Measurements from ENCODE around the gene TYRO3.

TYRO3 gene

DNA sequence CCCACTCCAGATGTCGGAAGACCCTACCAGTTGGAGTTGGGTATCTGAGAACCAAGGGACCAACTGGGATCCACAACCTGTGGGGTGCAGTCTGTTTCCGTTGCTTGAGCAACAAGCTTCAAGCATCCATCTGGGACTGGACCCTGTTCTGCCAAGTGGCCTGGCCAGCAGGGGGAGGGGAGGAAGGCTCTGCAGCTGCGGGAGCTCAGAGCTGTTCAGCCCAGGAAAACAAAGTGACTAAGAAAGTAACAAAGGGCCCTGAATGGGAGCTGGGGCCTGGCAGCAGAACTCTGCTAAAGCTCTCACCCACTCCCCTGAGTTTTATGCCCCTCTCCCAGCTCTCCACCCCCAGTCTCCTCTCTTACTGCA, 2.7 kb downstream of the TYRO3 start:
- no peak for DNase-seq (ENCODE audit: low read depth in 1 of 2, low spot score in 1 of 2)
- H3K27ac ChIP-seq (replicated peaks) = no peak overlapping the region
- TF ChIP-seq GABPA (IDR thresholded peaks at IDR 0.05; ENCODE audit: low read depth) = no peak
- TF ChIP-seq, protein P1, sequence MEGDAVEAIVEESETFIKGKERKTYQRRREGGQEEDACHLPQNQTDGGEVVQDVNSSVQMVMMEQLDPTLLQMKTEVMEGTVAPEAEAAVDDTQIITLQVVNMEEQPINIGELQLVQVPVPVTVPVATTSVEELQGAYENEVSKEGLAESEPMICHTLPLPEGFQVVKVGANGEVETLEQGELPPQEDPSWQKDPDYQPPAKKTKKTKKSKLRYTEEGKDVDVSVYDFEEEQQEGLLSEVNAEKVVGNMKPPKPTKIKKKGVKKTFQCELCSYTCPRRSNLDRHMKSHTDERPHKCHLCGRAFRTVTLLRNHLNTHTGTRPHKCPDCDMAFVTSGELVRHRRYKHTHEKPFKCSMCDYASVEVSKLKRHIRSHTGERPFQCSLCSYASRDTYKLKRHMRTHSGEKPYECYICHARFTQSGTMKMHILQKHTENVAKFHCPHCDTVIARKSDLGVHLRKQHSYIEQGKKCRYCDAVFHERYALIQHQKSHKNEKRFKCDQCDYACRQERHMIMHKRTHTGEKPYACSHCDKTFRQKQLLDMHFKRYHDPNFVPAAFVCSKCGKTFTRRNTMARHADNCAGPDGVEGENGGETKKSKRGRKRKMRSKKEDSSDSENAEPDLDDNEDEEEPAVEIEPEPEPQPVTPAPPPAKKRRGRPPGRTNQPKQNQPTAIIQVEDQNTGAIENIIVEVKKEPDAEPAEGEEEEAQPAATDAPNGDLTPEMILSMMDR (IDR thresholded peaks at IDR 0.05; ENCODE audit: insufficient read depth, low read length) = no peak
- no peak overlapping the region for H3K4me3 ChIP-seq (replicated peaks; ENCODE audit: insufficient read depth, low read length)
- peaks cover 10% of the 10 kb centered on the region for H3K27me3 ChIP-seq (ENCODE audit: insufficient read depth, poor library complexity, severe bottlenecking)

DNA sequence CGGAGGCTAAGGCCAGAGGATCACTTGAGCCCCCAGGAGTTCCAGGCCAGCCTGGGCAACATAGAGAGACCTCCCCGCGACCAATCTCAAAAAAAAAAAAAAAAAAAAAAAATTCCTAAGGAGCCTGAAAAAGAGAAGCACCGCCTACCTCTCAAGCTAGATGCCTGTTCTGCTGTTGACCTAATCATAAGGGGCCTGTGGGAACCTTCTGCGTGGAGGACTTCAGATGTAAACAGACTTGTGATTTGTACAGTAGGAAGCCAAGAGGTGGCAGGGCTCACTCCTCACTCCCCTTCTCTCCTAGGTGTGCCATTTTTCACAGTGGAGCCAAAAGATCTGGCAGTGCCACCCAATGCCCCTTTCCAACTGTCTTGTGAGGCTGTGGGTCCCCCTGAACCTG, 3.2 kb downstream of the TYRO3 start:
- TF ChIP-seq, protein P1 (IDR thresholded peaks at IDR 0.05; ENCODE audit: insufficient read depth, low read length) = no peak
- TF ChIP-seq GABPA (IDR thresholded peaks at IDR 0.05; ENCODE audit: low read depth) = no peak
- TF ChIP-seq SPI1 (IDR thresholded peaks at IDR 0.05; ENCODE audit: borderline replicate concordance, low read depth) = no peak
- TF ChIP-seq, protein P2, sequence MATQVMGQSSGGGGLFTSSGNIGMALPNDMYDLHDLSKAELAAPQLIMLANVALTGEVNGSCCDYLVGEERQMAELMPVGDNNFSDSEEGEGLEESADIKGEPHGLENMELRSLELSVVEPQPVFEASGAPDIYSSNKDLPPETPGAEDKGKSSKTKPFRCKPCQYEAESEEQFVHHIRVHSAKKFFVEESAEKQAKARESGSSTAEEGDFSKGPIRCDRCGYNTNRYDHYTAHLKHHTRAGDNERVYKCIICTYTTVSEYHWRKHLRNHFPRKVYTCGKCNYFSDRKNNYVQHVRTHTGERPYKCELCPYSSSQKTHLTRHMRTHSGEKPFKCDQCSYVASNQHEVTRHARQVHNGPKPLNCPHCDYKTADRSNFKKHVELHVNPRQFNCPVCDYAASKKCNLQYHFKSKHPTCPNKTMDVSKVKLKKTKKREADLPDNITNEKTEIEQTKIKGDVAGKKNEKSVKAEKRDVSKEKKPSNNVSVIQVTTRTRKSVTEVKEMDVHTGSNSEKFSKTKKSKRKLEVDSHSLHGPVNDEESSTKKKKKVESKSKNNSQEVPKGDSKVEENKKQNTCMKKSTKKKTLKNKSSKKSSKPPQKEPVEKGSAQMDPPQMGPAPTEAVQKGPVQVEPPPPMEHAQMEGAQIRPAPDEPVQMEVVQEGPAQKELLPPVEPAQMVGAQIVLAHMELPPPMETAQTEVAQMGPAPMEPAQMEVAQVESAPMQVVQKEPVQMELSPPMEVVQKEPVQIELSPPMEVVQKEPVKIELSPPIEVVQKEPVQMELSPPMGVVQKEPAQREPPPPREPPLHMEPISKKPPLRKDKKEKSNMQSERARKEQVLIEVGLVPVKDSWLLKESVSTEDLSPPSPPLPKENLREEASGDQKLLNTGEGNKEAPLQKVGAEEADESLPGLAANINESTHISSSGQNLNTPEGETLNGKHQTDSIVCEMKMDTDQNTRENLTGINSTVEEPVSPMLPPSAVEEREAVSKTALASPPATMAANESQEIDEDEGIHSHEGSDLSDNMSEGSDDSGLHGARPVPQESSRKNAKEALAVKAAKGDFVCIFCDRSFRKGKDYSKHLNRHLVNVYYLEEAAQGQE (IDR thresholded peaks at IDR 0.05; ENCODE audit: insufficient replicate concordance, low read depth) = no peak
- TF ChIP-seq POLR2AphosphoS5 (IDR thresholded peaks at IDR 0.05; ENCODE audit: low read depth) = no peak
- no peak for DNase-seq (ENCODE audit: low read depth in 1 of 2, low spot score in 1 of 2)
- Histone ChIP-seq H3K4me3 (replicated peaks; ENCODE audit: insufficient read depth, low read length) (no peak overlapping the region), H3K27me3 (ENCODE audit: insufficient read depth, poor library complexity, severe bottlenecking) (peaks cover 10% of the 10 kb centered on the region), H3K27ac (replicated peaks) (no peak overlapping the region)

DNA sequence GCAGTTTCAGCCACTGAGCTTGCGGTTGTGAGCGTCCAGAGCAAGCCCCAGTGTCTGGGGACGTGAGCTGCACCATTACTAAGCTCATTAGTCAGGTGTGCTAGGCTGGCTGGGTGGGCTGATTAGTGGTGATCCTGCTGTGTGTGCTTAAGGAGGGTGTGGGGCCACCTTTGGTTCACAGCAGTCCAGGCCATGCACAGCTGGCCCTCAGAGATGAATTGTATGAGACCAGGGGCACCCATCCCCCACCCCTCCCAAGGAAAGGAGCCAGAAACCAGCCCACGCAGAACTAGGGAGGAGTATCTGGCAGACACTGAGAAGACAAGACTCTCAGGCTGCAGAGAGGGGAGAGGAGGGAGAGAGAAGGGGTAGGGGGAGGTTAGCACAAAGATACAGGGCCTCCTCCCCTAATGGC, 3.8 kb downstream of the TYRO3 start:
- H3K4me3 ChIP-seq (replicated peaks; ENCODE audit: insufficient read depth, low read length) = no peak overlapping the region
- no peak overlapping the region for H3K27ac ChIP-seq (replicated peaks)
- no peak for DNase-seq (ENCODE audit: low read depth in 1 of 2, low spot score in 1 of 2)
- H3K27me3 ChIP-seq (ENCODE audit: insufficient read depth, poor library complexity, severe bottlenecking) = peaks cover 10% of the 10 kb centered on the region
- TF ChIP-seq, protein P1 (IDR thresholded peaks at IDR 0.05; ENCODE audit: insufficient read depth, low read length) = no peak
- TF ChIP-seq POLR2AphosphoS5 (IDR thresholded peaks at IDR 0.05; ENCODE audit: low read depth) (no peak), GABPA (IDR thresholded peaks at IDR 0.05; ENCODE audit: low read depth) (no peak), SPI1 (IDR thresholded peaks at IDR 0.05; ENCODE audit: borderline replicate concordance, low read depth) (no peak)
- TF ChIP-seq, protein P2 (IDR thresholded peaks at IDR 0.05; ENCODE audit: insufficient replicate concordance, low read depth) = no peak

DNA sequence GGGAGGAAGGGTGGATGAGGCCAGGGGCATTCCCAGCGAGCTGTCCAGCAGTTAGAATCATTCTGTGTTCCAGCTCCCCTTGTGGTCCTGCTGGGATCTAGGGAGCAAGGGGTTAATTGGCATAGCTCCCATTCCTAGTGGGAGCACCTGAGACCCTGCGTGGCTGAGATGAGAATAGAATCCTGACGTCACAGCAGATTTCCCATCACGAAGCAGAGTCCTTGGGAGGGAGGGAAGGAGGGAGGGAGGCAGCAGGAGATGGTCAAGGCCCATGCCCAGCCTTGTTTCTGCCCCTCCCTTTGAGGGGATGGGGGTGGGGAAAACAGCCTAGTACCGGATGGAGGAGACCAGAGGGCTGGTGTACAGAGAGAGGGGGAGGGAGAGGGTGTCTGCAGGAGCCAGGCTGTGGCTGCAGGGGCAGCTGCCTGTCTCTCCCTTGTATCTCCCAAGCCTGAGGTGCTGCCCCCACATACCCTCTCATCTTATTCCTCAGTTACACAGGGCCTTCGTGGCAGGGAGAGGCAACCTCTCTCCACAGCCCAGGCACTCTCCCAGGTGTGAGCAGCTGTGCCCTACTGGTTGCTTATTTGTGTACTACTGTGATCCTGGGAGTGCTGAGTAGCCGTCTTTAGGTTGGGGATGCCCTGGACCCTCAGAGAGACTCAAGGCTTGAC, 5.4 kb downstream of the TYRO3 start:
- no peak for DNase-seq (ENCODE audit: low read depth in 1 of 2, low spot score in 1 of 2)
- Histone ChIP-seq H3K27ac (replicated peaks) (no peak overlapping the region), H3K4me3 (replicated peaks; ENCODE audit: insufficient read depth, low read length) (no peak overlapping the region), H3K27me3 (ENCODE audit: insufficient read depth, poor library complexity, severe bottlenecking) (peaks cover 10% of the 10 kb centered on the region)
- TF ChIP-seq, protein P2 (IDR thresholded peaks at IDR 0.05; ENCODE audit: insufficient replicate concordance, low read depth) = no peak

Data from HL-60 (cell line).